ENCODE results near the gene TRIM22. TPM values are rescaled to one million over a fixed set of nuclear protein-coding genes. Genes with fewer than 3 reads are reported as not detected.
"Not testable (repeated sequence)": the region's sequence is repeated elsewhere in the genome, so short reads cannot be mapped to it uniquely, and the experiment has no call there.

Gene TRIM22
- total RNA-seq, 1 experiment from 2014 or later: 1.2 TPM

DNA sequence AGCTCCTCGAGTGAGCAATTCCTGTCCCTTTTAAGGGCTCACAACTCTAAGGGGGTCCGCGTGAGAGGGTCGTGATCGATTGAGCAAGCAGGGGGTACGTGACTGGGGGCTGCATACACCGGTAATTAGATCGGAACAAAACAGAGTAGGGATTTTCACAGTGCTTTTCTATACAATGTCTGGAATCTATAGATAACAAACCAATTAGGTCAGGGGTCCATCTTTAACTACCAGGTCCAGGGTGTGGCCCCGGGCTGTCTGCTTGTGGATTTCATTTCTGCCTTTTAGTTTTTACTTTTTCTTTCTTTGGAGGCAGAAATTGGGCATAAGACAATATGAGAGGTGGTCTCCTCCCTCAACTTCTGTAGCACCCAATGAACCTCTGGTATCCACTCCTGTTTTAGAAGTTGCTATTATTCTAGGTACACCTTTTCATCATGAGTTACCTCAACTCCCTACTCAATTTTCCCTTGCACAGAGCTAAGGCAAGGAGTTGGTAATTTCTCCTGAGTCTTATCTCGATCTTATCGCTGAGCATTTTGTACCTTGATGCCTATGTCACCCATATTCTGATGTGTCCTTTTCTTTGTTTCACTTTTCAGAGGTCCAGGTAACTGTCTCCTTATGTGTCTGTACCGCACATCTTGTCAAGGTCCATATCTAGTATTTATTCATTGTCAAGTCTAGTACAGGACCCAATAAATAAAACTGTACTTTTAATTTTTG is 1.8 kb downstream of the TRIM22 start:
- not testable (repeated sequence) for DNase-seq (ENCODE audit: low read depth)

DNA sequence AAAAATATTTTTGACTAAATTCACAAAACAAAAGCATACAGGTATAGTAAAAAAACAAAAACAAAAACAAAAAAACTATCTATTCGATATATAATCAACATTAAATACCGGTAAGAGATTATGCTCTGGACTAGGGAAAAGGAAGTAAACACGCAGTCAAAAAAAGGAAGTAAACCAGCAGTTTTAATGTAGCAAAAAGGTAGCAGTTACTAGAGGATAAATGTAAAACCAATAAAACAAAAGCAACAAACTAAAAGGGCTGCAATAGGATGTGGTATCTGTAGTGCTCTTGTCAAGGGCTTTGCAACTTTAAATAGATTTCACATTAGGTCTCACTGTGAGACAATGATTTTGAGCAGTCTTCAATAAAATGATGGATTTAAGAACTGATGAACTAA is 2.4 kb downstream of the TRIM22 start:
- DNase-seq (ENCODE audit: low read depth): no peak

DNA sequence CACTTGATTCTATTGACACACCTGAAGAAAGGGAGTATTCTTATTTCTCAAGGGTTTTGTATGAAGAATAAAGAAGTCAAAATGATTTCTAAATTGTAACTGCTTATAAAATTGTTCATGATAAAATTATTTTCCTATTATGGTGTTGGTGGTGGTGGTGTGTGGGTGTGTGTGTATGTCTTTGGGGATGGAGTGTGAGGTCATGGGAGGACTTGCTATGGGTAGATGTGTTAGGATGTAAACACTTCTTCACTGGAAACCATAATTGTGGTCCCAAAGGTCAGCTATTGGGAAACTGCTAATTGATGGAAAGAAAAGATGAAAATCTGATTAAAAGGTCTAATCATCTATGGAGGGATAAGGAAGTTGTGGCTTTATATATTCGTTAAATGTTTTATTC is 5.1 kb downstream of the TRIM22 start:
- no peak for DNase-seq (ENCODE audit: low read depth)

DNA sequence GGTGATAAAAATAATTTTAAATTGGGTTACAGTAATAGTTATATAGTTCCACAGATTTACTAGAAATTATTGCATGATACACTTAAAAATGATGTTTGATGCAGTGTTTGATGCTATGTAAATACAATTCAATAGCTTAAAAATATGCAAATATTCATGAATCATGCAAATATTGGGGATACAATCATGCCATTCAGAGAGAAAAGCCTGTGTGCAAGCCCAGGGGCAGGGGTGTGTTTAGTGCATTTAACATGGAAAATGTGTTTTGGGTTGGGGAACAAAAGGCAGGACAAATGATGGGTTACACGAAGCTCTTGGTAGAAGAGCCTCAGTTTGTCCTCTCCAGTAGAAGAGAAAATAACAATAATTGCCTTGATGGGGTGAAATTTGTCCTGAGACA is 6.0 kb downstream of the TRIM22 start:
- no peak for DNase-seq (ENCODE audit: low read depth)

DNA sequence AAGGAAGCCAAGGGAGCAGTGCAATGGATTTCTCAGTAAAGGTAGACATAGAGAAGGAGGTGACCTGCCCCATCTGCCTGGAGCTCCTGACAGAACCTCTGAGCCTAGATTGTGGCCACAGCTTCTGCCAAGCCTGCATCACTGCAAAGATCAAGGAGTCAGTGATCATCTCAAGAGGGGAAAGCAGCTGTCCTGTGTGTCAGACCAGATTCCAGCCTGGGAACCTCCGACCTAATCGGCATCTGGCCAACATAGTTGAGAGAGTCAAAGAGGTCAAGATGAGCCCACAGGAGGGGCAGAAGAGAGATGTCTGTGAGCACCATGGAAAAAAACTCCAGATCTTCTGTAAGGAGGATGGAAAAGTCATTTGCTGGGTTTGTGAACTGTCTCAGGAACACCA is 6.6 kb downstream of the TRIM22 start:
- no peak for DNase-seq (ENCODE audit: low read depth)

DNA sequence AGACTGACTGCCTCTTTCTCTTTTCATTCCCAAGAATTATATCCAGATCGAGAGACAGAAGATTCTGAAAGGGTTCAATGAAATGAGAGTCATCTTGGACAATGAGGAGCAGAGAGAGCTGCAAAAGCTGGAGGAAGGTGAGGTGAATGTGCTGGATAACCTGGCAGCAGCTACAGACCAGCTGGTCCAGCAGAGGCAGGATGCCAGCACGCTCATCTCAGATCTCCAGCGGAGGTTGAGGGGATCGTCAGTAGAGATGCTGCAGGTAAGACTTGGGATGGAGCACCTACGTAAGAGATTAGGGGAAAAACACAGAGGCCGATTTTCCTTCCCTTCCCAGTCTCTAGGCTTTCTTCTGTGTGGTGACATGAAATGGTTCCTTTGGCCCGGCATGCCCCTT is 8.7 kb downstream of the TRIM22 start:
- no peak for DNase-seq (ENCODE audit: low read depth)

DNA sequence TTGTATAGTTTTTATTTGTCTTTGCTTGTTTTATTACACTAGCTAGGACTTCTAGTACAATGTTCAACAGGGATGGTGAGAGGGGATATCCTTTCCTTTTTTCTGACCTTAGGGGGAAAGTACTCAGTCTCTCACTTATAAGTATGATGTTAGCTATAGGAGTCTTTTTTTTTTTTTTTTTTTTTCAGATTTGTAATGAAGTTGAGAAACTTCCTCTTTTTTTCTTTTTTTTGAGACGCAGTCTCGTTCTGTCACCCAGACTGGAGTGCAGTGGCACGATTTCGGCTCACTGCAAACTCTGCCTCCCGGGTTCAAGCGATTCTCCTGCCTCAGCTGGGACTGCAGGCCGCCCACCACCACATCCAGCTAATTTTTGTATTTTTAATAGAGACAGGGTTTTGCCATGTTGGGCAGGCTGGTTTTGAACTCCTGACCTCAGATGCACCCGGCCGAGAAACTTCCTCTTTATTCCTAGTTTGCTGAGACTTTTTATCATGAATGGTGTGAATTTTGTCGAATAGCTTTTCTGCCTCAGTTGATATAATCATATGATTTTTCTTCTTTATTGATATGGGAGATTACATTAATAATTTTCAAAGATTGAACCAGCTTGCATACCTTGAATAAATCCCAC is 10.9 kb downstream of the TRIM22 start:
- no peak for DNase-seq (ENCODE audit: low read depth)

DNA sequence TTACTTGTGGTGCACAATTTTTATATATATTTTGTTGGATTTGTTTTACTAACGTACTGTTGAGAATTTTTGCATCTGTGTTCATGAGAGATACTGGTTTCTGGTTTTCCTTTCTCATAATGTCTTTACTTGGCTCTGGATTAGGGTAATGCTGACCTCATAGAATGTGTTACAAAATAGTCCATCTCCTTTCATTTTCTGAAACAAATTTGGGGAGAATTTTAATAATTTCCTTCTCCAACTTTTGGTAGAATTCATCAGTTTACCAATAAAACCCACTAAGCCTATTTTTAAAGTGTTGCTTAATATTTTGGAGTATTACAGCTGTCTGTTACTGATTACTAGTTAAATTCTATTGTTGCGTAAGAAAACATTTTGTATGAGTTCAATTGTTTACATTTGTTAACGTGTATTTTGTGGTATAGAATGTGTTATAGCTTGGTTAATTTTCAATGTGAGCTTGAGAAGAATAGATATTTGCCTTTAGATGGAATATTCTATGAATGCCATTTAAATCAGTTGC is 11.5 kb downstream of the TRIM22 start:
- DNase-seq (ENCODE audit: low read depth): no peak

DNA sequence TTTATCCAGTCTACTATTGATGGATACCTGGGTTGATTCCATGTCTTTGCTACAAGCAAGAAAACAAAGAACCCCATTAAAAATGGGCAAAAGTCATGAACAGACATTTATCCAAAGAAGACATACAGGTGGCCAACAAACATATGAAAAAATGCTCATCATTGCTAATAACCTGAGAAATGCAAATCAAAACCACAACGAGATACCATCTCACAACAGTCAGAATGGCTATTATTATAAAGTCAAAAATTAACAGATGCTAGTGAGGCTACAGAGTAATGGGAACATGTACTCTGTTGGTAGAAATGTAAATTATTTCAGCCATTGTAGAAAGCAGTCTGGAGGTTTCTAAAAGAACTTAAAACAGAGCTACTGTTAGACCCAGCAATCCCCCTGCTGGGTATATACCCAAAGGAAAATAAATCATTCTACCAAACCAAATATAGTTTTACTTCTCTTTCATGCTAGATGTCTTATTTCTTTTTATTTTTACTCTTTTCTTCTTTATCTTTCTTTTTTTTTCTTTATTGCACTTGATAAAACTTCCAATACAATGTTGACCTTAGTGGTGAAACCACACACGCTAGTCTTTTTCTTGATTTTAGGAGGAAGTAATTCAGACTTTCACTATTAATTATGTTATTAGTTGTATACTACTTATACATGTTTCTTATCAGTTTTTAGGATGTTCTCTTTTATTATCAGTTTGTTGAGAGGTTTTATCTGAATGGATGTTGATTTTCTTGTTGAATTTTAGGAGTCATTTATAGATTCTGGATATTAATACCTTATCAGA is 14.3 kb downstream of the TRIM22 start:
- DNase-seq (ENCODE audit: low read depth): no peak

DNA sequence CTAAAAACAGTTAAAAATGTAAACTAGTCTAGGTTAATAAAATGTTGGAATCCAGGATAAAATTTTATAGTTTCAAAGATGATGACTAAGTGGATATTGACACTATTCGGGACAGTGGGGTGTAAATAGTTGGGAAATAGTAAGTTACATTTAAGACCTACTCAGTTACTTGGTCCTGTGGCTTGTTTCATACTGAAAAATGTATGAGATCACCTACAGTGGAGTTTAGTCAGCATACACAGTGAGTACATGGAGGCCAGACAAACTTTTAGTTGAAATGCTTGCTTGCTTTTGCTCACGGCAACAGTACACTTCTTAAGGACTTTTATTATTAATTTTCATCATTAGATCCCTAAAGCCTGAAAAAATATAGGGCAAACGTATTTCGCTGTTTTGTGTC is 16.1 kb downstream of the TRIM22 start:
- no peak for DNase-seq (ENCODE audit: low read depth)

DNA sequence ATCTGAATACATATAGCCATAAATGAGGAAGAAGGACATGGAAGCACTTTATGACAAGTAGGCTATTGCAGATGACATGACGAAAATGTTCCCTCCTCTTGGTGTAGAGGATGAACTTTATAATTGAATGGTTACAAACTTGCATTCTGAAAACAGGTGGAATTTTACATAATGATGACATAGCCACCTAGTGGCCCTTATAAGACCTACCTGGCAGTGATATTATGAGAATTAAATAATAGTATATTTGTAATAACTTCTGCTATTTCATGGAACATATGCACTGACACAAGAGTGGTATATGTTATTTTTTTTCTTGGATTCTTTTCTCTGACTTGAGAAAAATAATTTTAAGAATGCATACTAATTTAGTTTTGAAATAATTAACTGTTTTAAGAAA is 22.9 kb downstream of the TRIM22 start:
- DNase-seq (ENCODE audit: low read depth): no peak

DNA sequence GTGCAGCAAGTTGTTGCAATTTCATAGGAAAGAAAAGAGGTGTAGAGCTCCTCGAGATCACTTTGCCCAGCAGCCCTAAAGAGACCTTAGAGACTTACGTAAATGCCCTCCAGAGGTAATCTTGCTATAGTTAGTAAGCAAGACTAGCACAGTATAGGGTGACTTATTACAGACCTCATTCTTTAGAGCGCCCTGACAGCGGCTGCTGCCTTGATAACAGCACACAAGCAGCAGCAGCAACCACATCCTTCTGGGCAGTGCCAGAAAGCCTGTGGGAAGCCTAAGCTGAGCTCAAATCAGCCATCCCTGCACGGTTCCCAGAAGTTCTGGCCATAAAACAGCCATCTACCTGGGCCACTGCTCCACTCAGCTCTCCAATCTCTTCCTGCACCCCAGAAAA is 24.1 kb downstream of the TRIM22 start:
- DNase-seq (ENCODE audit: low read depth): no peak

DNA sequence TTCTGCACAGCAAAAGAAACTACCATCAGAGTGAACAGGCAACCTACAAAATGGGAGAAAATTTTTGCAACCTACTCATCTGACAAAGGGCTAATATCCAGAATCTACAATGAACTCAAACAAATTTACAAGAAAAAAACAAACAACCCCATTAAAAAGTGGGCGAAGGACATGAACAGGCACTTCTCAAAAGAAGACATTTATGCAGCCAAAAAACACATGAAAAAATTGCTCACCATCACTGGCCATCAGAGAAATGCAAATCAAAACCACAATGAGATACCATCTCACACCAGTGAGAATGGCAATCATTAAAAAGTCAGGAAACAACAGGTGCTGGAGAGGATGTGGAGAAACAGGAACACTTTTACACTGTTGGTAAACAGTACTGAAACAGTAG is 26.9 kb downstream of the TRIM22 start:
- DNase-seq (ENCODE audit: low read depth): not testable (repeated sequence)

DNA sequence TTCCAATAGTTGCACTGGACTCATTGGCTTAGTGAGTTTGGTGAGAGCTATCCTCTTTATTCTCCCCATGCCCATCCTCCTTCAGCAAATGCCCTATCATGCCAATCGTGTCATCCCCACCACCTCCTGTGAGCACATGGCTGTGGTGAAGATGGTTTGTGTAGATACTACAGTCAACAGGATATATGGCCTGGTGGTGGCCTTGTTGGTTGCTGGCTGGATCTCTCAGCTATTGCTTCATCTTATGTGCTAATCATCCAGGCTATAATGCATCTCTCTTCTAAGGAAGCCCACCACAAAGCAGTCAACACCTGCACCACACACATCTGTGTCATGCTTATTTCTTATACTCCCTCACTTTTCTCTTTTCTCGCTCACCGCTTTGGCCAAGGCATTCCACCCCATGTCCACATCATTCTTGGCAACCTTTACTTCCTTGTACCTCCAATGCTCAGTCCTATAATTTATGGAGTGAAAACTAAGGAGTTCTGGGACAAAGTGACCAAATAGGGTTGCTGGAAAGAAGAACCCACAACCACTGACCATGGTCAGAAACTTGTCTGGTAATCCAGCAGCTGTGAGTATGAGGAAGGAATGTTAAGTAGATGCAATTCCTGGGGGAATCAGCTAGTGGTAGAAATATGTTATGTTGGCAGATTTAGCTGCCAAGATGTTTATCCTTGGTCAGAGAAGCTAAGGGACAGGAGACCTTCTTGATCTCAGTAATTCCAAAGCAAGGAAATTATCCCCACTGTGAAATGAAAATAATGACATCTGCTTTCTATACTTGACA is 30.3 kb downstream of the TRIM22 start:
- DNase-seq (ENCODE audit: low read depth): no peak

DNA sequence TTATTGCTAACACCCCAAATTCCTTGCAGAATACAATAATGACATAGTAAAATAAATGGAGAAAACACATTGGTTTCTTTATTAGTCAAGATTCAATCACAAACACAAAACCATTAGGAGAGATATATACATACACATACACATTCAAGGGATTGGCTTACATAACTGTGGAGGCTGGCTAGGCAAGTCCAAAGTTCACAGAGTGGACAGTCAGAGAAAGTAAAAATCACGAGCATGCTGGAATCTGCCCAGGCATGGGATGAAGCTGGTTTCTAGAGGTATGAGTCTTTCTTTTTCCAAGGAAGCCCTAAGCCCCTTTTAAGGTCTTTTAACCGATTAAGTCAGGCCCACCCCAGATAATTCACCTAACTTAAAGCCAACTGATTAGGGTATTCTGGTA is 33.0 kb downstream of the TRIM22 start:
- no peak for DNase-seq (ENCODE audit: low read depth)

DNA sequence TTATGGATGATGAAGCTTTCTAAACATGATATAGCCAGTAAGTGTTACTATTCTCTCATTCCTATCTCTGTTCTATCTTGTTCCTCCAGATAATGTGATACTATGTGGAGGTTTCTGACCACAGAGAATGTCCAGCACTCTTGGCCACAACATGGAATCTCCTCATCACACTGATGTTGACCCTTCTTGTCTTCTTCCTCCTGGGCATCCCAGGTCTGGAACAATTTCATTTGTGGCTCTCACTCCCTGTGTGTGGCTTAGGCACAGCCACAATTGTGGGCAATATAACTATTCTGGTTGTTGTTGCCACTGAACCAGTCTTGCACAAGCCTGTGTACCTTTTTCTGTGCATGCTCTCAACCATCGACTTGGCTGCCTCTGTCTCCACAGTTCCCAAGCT is 36.8 kb downstream of the TRIM22 start:
- no peak for DNase-seq (ENCODE audit: low read depth)

DNA sequence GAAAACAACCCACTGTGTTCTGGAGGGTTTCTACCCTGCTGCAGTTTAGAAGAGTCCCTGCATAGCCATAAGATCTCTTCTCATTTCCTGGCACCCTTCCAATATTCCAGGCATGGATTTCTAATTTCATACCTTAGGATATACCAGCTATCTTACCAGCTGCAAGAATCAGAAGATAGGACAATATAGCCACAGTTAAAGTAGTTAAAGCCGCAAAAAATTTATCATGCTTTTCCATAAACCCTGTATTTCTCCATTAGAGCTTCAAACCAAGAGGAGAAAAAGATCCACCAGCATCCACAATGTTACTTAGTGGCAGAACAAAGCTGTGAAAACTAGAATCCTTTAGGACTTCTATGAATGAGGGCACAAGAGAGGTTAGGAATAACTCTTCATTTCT is 38.1 kb downstream of the TRIM22 start:
- no peak for DNase-seq (ENCODE audit: low read depth)

DNA sequence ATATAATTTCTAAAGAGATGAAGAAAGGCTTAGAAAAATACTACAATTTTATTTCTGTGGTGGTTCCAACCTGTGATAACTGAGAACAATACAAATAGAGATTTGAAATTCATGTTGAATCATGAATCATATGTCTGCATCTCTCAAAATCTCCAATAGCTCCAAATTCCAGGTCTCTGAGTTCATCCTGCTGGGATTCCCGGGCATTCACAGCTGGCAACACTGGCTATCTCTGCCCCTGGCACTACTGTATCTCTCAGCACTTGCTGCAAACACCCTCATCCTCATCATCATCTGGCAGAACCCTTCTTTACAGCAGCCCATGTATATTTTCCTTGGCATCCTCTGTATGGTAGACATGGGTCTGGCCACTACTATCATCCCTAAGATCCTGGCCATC is 46.8 kb downstream of the TRIM22 start, which contains the start of gene OR56B1:
TSS of gene OR56B1 (plus strand) at position 53 of the 400 bp plus-strand sequence. CDS start at position 122, 69 bp downstream.
- peak; percentile 13 for DNase-seq (ENCODE audit: low read depth)

DNA sequence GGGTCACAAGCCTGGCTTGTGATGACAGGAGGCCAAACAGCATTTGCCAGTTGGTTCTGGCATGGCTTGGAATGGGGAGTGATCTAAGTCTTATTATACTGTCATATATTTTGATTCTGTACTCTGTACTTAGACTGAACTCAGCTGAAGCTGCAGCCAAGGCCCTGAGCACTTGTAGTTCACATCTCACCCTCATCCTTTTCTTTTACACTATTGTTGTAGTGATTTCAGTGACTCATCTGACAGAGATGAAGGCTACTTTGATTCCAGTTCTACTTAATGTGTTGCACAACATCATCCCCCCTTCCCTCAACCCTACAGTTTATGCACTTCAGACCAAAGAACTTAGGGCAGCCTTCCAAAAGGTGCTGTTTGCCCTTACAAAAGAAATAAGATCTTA is 47.5 kb downstream of the TRIM22 start:
- DNase-seq (ENCODE audit: low read depth): peak; percentile 18

DNA sequence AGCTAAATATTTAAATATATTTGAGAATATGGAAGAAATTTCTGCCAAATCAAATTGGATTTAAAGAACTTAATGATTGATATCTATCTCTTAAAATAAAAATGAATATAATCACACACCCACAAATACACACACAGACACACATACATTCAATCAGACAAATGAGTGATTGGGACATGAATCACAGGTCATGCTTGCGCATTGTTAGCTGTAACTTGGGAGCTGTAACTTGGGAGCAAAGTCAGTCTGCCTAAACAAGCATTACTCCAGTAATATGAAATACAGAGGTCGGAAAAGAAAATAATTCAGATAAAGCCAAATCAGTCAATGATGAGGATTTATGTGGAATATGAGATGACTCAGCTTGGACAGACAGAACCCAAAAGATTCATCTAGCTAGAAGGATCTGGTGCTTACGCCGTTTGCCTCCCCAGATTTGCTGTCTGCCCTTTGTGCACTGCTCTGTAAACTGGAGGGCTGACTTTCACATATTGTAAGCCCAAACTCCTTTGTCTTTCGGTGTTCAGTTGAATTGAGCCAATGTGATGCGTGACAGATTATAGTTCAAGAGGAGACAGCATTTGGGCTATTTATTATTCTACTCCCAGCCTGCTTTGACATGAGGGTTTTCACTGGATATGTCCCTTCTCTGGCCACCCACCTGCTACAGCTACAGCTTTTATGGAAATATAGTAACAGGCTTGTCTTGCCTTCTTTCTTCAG is 48.2 kb downstream of the TRIM22 start:
- DNase-seq (ENCODE audit: low read depth): peak; percentile 14

DNA sequence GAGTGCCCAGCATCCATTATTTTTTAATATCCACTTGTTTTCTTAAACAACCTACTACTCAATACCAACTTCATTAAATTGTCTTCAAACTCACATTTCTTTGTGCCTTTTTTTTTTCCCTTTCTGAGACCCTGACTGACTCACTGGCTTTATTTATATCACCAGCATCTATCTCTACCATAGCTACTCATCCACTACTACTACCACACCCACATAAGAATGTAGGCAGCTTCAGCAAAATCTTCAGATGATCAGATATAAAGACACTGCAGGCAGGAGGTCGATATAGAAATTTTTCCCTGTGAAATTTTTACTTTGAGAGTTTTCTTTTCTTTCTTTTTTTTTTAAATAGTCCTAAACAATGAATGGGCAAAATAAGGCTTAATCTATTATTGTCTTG is 48.8 kb downstream of the TRIM22 start:
- no peak for DNase-seq (ENCODE audit: low read depth)

Data from Daoy (cell line).